ENCODE data around the gene EFNA1.
"Not testable (repeated sequence)": the region's sequence is repeated elsewhere in the genome, so short reads cannot be mapped to it uniquely, and the experiment has no call there.

The EFNA1 gene

GRCh38 chr1:155116113-155116764 is 11.4 kb upstream of the EFNA1 start:
- H3K27ac ChIP-seq (ENCODE audit: low read length) = no peak overlapping the region
- H3K9me3 ChIP-seq (ENCODE audit: control insufficient read depth in 1 of 2, low read length in 2 of 2) = no peaks in the 10 kb centered on the region
- H3K36me3 ChIP-seq (ENCODE audit: control insufficient read depth in 1 of 2, insufficient read depth in 2 of 2, low read length in 2 of 2) = no peaks in the 10 kb centered on the region
- no peaks in the 10 kb centered on the region for H3K27me3 ChIP-seq (ENCODE audit: low read depth, low read length)
- no peaks in the 10 kb centered on the region for H3K4me1 ChIP-seq (ENCODE audit: control insufficient read depth in 1 of 2, insufficient read depth in 2 of 2, low read length in 2 of 2)
- H3K4me3 ChIP-seq (ENCODE audit: low read depth in 1 of 2, low read length in 2 of 2) = no peak overlapping the region

GRCh38 chr1:155117610-155118009 is 10.1 kb upstream of the EFNA1 start:
- H3K4me1 ChIP-seq (ENCODE audit: control insufficient read depth in 1 of 2, insufficient read depth in 2 of 2, low read length in 2 of 2) = no peaks in the 10 kb centered on the region
- H3K9me3 ChIP-seq (ENCODE audit: control insufficient read depth in 1 of 2, low read length in 2 of 2) = no peaks in the 10 kb centered on the region
- no peak overlapping the region for H3K27ac ChIP-seq (ENCODE audit: low read length)
- H3K4me3 ChIP-seq (ENCODE audit: low read depth in 1 of 2, low read length in 2 of 2) = no peak overlapping the region
- no peaks in the 10 kb centered on the region for H3K27me3 ChIP-seq (ENCODE audit: low read depth, low read length)
- H3K36me3 ChIP-seq (ENCODE audit: control insufficient read depth in 1 of 2, insufficient read depth in 2 of 2, low read length in 2 of 2) = no peaks in the 10 kb centered on the region

GRCh38 chr1:155118090-155118489 is 9.6 kb upstream of the EFNA1 start:
- H3K27me3 ChIP-seq (ENCODE audit: low read depth, low read length); H3K36me3 ChIP-seq (ENCODE audit: control insufficient read depth in 1 of 2, insufficient read depth in 2 of 2, low read length in 2 of 2); H3K4me3 ChIP-seq (ENCODE audit: low read depth in 1 of 2, low read length in 2 of 2); H3K4me1 ChIP-seq (ENCODE audit: control insufficient read depth in 1 of 2, insufficient read depth in 2 of 2, low read length in 2 of 2); H3K9me3 ChIP-seq (ENCODE audit: control insufficient read depth in 1 of 2, low read length in 2 of 2); H3K27ac ChIP-seq (ENCODE audit: low read length): not testable (repeated sequence)

- Histone ChIP-seq H3K4me3 (ENCODE audit: low read depth in 1 of 2, low read length in 2 of 2) (no peak overlapping the region), H3K27me3 (ENCODE audit: low read depth, low read length) (no peaks in the 10 kb centered on the region), H3K4me1 (ENCODE audit: control insufficient read depth in 1 of 2, insufficient read depth in 2 of 2, low read length in 2 of 2) (no peaks in the 10 kb centered on the region), H3K9me3 (ENCODE audit: control insufficient read depth in 1 of 2, low read length in 2 of 2) (no peaks in the 10 kb centered on the region), H3K27ac (ENCODE audit: low read length) (no peak overlapping the region), H3K36me3 (ENCODE audit: control insufficient read depth in 1 of 2, insufficient read depth in 2 of 2, low read length in 2 of 2) (no peaks in the 10 kb centered on the region)
Observed at GRCh38 chr1:155120253-155120652, 7.4 kb upstream of the EFNA1 start.

- Histone ChIP-seq H3K4me3 (ENCODE audit: low read depth in 1 of 2, low read length in 2 of 2) (no peak overlapping the region), H3K9me3 (ENCODE audit: control insufficient read depth in 1 of 2, low read length in 2 of 2) (no peaks in the 10 kb centered on the region), H3K36me3 (ENCODE audit: control insufficient read depth in 1 of 2, insufficient read depth in 2 of 2, low read length in 2 of 2) (no peaks in the 10 kb centered on the region), H3K4me1 (ENCODE audit: control insufficient read depth in 1 of 2, insufficient read depth in 2 of 2, low read length in 2 of 2) (peaks cover 0 to 6% of the 10 kb centered on the region in 2 donors), H3K27ac (ENCODE audit: low read length) (no peak overlapping the region), H3K27me3 (ENCODE audit: low read depth, low read length) (no peaks in the 10 kb centered on the region)
Observed at GRCh38 chr1:155121249-155121648, 6.4 kb upstream of the EFNA1 start.

GRCh38 chr1:155122308-155122707 is 5.4 kb upstream of the EFNA1 start:
- H3K4me3 ChIP-seq (ENCODE audit: low read depth in 1 of 2, low read length in 2 of 2) = no peak overlapping the region
- H3K4me1 ChIP-seq (ENCODE audit: control insufficient read depth in 1 of 2, insufficient read depth in 2 of 2, low read length in 2 of 2) = peaks cover 0 to 14% of the 10 kb centered on the region in 2 donors
- no peaks in the 10 kb centered on the region for H3K27me3 ChIP-seq (ENCODE audit: low read depth, low read length)
- H3K36me3 ChIP-seq (ENCODE audit: control insufficient read depth in 1 of 2, insufficient read depth in 2 of 2, low read length in 2 of 2) = no peaks in the 10 kb centered on the region
- no peaks in the 10 kb centered on the region for H3K9me3 ChIP-seq (ENCODE audit: control insufficient read depth in 1 of 2, low read length in 2 of 2)
- H3K27ac ChIP-seq (ENCODE audit: low read length) = no peak overlapping the region

GRCh38 chr1:155123801-155124200 is 3.9 kb upstream of the EFNA1 start:
- Histone ChIP-seq H3K4me1 (ENCODE audit: control insufficient read depth in 1 of 2, insufficient read depth in 2 of 2, low read length in 2 of 2) (peaks cover 0 to 25% of the 10 kb centered on the region in 2 donors), H3K27ac (ENCODE audit: low read length) (no peak overlapping the region), H3K9me3 (ENCODE audit: control insufficient read depth in 1 of 2, low read length in 2 of 2) (no peaks in the 10 kb centered on the region), H3K4me3 (ENCODE audit: low read depth in 1 of 2, low read length in 2 of 2) (no peak overlapping the region), H3K27me3 (ENCODE audit: low read depth, low read length) (peaks cover 7% of the 10 kb centered on the region), H3K36me3 (ENCODE audit: control insufficient read depth in 1 of 2, insufficient read depth in 2 of 2, low read length in 2 of 2) (no peaks in the 10 kb centered on the region)

- Histone ChIP-seq H3K36me3 (ENCODE audit: control insufficient read depth in 1 of 2, insufficient read depth in 2 of 2, low read length in 2 of 2) (no peaks in the 10 kb centered on the region), H3K27ac (ENCODE audit: low read length) (no peak overlapping the region), H3K9me3 (ENCODE audit: control insufficient read depth in 1 of 2, low read length in 2 of 2) (no peaks in the 10 kb centered on the region), H3K27me3 (ENCODE audit: low read depth, low read length) (peaks cover 9% of the 10 kb centered on the region), H3K4me1 (ENCODE audit: control insufficient read depth in 1 of 2, insufficient read depth in 2 of 2, low read length in 2 of 2) (peaks cover 0 to 34% of the 10 kb centered on the region in 2 donors), H3K4me3 (ENCODE audit: low read depth in 1 of 2, low read length in 2 of 2) (no peak overlapping the region)
Observed at GRCh38 chr1:155124503-155125463, 2.9 kb upstream of the EFNA1 start.

GRCh38 chr1:155125511-155125945 is 2.1 kb upstream of the EFNA1 start:
- H3K9me3 ChIP-seq (ENCODE audit: control insufficient read depth in 1 of 2, low read length in 2 of 2) = no peaks in the 10 kb centered on the region
- H3K4me1 ChIP-seq (ENCODE audit: control insufficient read depth in 1 of 2, insufficient read depth in 2 of 2, low read length in 2 of 2) = peaks cover 0 to 36% of the 10 kb centered on the region in 2 donors
- H3K27me3 ChIP-seq (ENCODE audit: low read depth, low read length) = peaks cover 9% of the 10 kb centered on the region
- peak overlapping the region; percentile 51 for H3K27ac ChIP-seq (ENCODE audit: low read length)
- H3K36me3 ChIP-seq (ENCODE audit: control insufficient read depth in 1 of 2, insufficient read depth in 2 of 2, low read length in 2 of 2) = no peaks in the 10 kb centered on the region
- no peak overlapping the region for H3K4me3 ChIP-seq (ENCODE audit: low read depth in 1 of 2, low read length in 2 of 2)

GRCh38 chr1:155125946-155126555 is 1.6 kb upstream of the EFNA1 start:
- peaks cover 0 to 40% of the 10 kb centered on the region in 2 donors for H3K4me1 ChIP-seq (ENCODE audit: control insufficient read depth in 1 of 2, insufficient read depth in 2 of 2, low read length in 2 of 2)
- H3K4me3 ChIP-seq (ENCODE audit: low read depth in 1 of 2, low read length in 2 of 2) = peak overlapping the region; percentile 67 to 84
- H3K27me3 ChIP-seq (ENCODE audit: low read depth, low read length) = peaks cover 9% of the 10 kb centered on the region
- peak overlapping the region; percentile 81 for H3K27ac ChIP-seq (ENCODE audit: low read length)
- H3K9me3 ChIP-seq (ENCODE audit: control insufficient read depth in 1 of 2, low read length in 2 of 2) = no peaks in the 10 kb centered on the region
- no peaks in the 10 kb centered on the region for H3K36me3 ChIP-seq (ENCODE audit: control insufficient read depth in 1 of 2, insufficient read depth in 2 of 2, low read length in 2 of 2)

GRCh38 chr1:155126556-155127104 is 1.0 kb upstream of the EFNA1 start:
- peak overlapping the region; percentile 81 for H3K27ac ChIP-seq (ENCODE audit: low read length)
- H3K4me3 ChIP-seq (ENCODE audit: low read depth in 1 of 2, low read length in 2 of 2) = peak overlapping the region; percentile 67 to 84
- H3K36me3 ChIP-seq (ENCODE audit: control insufficient read depth in 1 of 2, insufficient read depth in 2 of 2, low read length in 2 of 2) = peaks cover 2 to 4% of the 10 kb centered on the region in 2 donors
- no peaks in the 10 kb centered on the region for H3K9me3 ChIP-seq (ENCODE audit: control insufficient read depth in 1 of 2, low read length in 2 of 2)
- peaks cover 9% of the 10 kb centered on the region for H3K27me3 ChIP-seq (ENCODE audit: low read depth, low read length)
- peaks cover 0 to 40% of the 10 kb centered on the region in 2 donors for H3K4me1 ChIP-seq (ENCODE audit: control insufficient read depth in 1 of 2, insufficient read depth in 2 of 2, low read length in 2 of 2)

Measured in muscle layer of duodenum (tissue), 2 donors.